ENCODE measurements around the gene ZKSCAN1.

The ZKSCAN1 gene

DNA sequence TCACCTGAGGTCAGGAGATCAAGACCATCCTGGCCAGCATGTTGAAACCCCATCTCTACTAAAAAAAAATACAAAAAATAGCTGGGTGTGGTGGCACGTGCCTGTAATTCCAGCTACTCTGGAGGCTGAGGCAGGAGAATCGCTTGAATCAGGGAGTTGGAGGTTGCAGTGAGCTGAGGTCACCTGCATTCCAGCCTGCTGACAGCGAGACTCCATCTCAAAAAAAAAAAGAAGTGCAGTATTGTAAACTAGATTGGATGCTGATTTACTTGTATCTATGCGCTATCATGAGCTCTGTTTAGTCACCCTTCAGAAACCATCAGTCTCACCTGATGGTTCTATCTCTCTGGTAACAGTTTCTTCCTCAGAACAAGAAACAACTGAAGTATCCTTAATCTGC lies 48.0 kb downstream of the ZKSCAN1 start:
- DNase-seq (ENCODE audit: low read depth) = no peak
- TF ChIP-seq, protein P1, sequence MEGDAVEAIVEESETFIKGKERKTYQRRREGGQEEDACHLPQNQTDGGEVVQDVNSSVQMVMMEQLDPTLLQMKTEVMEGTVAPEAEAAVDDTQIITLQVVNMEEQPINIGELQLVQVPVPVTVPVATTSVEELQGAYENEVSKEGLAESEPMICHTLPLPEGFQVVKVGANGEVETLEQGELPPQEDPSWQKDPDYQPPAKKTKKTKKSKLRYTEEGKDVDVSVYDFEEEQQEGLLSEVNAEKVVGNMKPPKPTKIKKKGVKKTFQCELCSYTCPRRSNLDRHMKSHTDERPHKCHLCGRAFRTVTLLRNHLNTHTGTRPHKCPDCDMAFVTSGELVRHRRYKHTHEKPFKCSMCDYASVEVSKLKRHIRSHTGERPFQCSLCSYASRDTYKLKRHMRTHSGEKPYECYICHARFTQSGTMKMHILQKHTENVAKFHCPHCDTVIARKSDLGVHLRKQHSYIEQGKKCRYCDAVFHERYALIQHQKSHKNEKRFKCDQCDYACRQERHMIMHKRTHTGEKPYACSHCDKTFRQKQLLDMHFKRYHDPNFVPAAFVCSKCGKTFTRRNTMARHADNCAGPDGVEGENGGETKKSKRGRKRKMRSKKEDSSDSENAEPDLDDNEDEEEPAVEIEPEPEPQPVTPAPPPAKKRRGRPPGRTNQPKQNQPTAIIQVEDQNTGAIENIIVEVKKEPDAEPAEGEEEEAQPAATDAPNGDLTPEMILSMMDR (IDR thresholded peaks at IDR 0.05; ENCODE audit: low read depth, low read length) = no peak
- TF ChIP-seq, protein P2, sequence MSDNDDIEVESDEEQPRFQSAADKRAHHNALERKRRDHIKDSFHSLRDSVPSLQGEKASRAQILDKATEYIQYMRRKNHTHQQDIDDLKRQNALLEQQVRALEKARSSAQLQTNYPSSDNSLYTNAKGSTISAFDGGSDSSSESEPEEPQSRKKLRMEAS (IDR thresholded peaks at IDR 0.05; ENCODE audit: low read depth, low read length) = no peak
- TF ChIP-seq POLR2A (IDR thresholded peaks at IDR 0.05; ENCODE audit: extremely low read depth, insufficient read length) (no peak), MYC (IDR thresholded peaks at IDR 0.05; ENCODE audit: low read depth, low read length) (no peak)
- H3K4me3 ChIP-seq (ENCODE audit: low read depth, low read length) = no peak overlapping the region

DNA sequence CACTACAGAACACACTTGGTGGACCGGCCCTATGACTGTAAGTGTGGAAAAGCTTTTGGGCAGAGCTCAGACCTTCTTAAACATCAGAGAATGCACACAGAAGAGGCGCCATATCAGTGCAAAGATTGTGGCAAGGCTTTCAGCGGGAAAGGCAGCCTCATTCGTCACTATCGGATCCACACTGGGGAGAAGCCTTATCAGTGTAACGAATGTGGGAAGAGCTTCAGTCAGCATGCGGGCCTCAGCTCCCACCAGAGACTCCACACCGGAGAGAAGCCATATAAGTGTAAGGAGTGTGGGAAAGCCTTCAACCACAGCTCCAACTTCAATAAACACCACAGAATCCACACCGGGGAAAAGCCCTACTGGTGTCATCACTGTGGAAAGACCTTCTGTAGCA lies 48.8 kb downstream of the ZKSCAN1 start:
- DNase-seq (ENCODE audit: low read depth) = no peak
- H3K4me3 ChIP-seq (ENCODE audit: low read depth, low read length) = no peak overlapping the region
- TF ChIP-seq, protein P1 (IDR thresholded peaks at IDR 0.05; ENCODE audit: low read depth, low read length) = no peak
- TF ChIP-seq, protein P2 (IDR thresholded peaks at IDR 0.05; ENCODE audit: low read depth, low read length) = no peak
- TF ChIP-seq POLR2A (IDR thresholded peaks at IDR 0.05; ENCODE audit: extremely low read depth, insufficient read length) (no peak), MYC (IDR thresholded peaks at IDR 0.05; ENCODE audit: low read depth, low read length) (no peak)

DNA sequence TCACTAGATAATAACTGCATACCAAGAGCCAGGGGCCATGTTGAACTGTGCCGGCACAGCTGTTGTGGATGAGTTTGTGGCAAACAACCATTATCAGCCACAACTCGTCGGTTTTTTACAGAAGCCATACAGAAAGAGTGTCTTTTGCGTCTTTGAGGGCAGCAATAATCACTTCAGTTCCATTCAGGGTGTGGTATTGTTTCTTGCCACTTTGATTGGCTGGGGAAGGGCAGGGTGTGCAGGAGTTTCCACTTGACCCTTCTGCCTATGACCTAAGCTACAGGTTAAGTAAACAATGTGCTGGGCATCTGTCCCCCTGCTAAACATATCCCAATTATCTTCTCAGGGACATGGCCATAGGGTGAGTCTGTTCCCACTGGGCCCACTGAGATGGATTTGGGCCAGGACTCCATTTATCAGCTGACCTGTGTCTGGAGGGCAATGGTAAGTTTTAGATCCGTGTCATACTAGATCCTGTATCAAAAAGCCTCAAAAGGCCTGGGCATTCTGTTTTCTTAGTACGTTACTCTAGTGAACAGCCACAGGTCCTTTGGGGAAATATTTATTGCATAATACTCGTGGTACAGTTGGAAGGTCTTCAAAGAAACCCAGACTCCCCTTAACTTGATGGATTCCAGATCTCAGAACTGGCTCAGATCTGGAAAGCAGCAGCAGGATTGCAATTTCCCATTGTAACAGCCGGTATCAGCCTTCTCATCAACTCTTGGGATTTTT lies 50.2 kb downstream of the ZKSCAN1 start:
- H3K4me3 ChIP-seq (ENCODE audit: low read depth, low read length) = no peak overlapping the region
- DNase-seq (ENCODE audit: low read depth) = peak; percentile 78
- TF ChIP-seq, protein P1 (IDR thresholded peaks at IDR 0.05; ENCODE audit: low read depth, low read length) = no peak
- TF ChIP-seq MYC (IDR thresholded peaks at IDR 0.05; ENCODE audit: low read depth, low read length) = no peak
- TF ChIP-seq POLR2A (IDR thresholded peaks at IDR 0.05; ENCODE audit: extremely low read depth, insufficient read length) = no peak
- TF ChIP-seq, protein P2 (IDR thresholded peaks at IDR 0.05; ENCODE audit: low read depth, low read length) = no peak

DNA sequence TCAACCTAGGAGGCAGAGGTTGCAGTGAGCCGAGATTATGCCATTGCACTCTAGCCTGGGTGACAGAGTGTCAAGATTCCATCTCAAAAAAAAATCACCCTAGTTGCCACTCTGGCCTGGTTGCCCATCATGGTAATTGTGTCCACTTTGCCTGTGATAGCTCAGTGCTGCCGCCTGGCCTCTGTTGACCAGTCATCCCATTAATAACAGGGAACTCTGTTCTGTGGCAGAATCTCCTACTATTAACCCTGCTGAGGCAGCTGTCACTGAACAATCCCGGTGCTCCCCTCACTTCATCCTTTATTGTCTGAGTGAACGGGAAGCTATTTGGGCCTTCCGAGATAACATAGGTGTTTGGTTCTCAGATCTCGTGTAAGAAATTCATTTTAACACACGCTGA lies 51.6 kb downstream of the ZKSCAN1 start:
- DNase-seq (ENCODE audit: low read depth) = no peak
- H3K4me3 ChIP-seq (ENCODE audit: low read depth, low read length) = no peak overlapping the region
- TF ChIP-seq POLR2A (IDR thresholded peaks at IDR 0.05; ENCODE audit: extremely low read depth, insufficient read length) (no peak), MYC (IDR thresholded peaks at IDR 0.05; ENCODE audit: low read depth, low read length) (no peak)
- TF ChIP-seq, protein P1 (IDR thresholded peaks at IDR 0.05; ENCODE audit: low read depth, low read length) = no peak
- TF ChIP-seq, protein P2 (IDR thresholded peaks at IDR 0.05; ENCODE audit: low read depth, low read length) = no peak

DNA sequence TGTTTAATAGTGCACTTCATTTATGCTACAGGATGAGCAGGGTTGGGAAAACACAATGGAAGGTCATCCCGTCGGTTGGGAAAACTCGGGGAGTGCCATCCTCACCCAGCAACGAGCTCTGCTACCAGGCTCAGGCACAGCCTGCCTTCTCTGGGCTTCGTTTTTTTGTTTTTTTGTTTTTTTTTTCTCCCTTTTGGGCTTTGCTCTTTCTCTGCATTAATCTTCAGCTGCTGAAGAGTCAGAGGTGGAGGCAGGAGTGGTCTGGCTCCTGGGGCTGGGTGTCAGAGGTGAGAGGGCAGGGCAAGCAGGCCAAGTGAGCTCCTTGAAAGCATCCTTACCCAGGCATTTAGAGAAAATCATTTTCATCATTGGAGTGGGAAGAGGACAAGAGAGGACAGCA lies 54.6 kb downstream of the ZKSCAN1 start:
- TF ChIP-seq POLR2A (IDR thresholded peaks at IDR 0.05; ENCODE audit: extremely low read depth, insufficient read length) (no peak), MYC (IDR thresholded peaks at IDR 0.05; ENCODE audit: low read depth, low read length) (no peak)
- TF ChIP-seq, protein P2 (IDR thresholded peaks at IDR 0.05; ENCODE audit: low read depth, low read length) = no peak
- TF ChIP-seq, protein P1 (IDR thresholded peaks at IDR 0.05; ENCODE audit: low read depth, low read length) = no peak
- no peak overlapping the region for H3K4me3 ChIP-seq (ENCODE audit: low read depth, low read length)
- no peak for DNase-seq (ENCODE audit: low read depth)

All from NB4 (cell line).